ENCODE data around the gene OSBPL2.

Gene OSBPL2

DNA sequence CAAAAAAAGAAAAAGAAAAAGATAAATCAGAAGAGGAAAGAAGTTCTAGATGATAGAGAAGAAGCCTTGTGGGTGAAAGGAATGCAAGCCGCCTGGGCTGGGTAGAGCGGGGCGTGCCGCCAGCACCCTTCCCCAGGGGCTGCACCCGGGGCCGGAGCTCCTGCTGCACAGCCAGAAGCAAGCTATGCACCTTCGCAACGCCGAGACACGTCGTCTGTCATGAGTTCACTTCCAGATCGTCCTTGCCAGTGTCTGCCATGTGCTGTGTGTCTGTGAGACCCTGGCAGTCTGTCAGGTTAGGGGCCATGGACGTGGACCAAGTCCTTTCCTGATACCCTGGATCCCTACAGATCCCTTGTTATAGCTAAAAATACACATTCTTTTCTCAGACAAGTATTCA, 38.9 kb downstream of the OSBPL2 start:
- in situ Hi-C loops (cut with MboI; ENCODE audit: low sequenced_read_pairs): no loop called here

GRCh38 chr20:62280303-62280702, 42.0 kb downstream of the OSBPL2 start:
- in situ Hi-C loops (cut with MboI; ENCODE audit: low sequenced_read_pairs): no loop called here

DNA sequence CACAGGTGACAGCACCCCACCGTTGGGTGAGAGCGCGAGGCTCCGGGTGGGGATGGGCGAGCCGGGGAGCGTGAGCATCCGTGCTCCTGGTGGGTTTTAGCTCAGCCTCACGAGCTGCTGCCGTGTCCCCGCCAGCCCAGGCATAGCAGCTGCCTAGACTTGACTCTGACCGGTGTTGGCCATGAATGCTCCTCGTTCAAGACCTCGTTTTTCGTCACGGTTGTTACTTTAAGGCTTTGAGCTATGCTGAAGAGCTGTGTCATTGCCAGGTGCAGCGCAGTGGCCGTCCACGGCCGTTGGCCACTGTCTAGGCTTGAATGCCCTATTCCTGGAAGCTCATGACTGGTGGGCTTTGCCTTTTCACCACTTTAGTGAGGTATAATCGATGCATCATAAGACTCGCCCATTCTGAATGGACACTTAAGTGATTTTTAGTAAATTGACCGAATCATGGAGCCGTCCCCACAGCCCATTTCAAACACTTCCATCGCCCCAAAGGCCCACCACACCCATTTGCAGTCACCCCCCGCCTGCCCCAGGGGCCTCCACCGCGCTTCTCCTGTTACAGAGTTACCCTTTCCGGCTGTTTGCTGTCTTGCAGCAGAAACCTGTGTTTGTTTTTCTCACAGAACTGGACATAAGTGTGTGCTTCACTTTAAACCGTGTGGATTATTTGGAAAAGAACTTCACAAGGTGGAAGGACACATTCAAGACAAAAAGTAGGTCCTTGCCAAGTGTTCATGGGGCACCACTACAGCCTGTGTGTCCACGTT, 43.0 kb downstream of the OSBPL2 start:
- in situ Hi-C loops (cut with MboI; ENCODE audit: low sequenced_read_pairs): no loop called here

DNA sequence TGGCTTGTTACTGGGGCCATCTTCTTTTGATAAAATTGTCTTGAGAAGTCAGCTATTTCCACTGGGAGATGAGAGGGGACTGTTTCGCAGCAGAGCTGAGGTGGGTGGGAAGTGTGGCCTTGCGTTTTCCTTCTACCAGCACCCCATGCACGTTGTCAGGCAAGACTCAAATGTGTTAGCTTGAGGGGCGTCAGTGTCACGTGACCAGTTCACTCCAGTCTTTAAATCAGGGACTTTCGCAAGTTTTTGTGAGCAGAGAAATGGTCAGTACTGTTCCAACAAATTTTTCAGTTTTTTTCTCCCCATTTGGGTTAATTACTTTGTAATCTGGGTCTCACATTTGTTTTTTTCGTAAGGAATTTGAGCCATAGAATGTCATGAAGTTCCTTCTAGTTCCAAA, 43.8 kb downstream of the OSBPL2 start:
- in situ Hi-C loops (cut with MboI; ENCODE audit: low sequenced_read_pairs): no loop called here

DNA sequence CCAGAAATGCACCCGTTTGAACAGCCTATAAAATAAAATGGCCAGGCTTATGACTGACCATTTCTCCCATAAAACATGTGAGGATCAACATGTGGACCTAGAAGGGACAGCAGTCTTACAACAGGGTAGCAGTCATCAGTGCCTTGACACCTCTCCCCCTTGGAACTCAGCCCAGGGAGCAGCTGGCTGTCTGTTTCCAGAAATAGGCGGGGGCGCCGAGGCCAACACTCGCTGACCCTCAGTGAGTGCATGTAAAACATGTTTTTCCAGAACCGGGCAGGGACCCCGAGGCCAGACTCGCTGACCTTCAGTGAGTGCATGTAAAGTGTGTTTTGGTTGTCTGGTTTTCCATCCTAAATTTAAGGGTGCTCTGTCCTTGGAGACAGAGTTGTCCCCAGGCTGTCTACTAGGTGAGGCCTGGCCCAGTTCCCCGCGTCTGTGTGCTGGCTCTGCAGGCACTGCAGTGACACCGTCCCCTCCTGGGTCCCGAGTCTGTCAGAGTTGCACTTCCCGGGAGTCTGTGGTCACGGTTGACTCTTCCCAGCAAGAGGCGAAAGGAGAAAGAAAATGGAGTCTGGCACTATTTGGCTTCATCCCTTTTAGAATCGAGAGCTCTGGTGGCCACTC, 44.7 kb downstream of the OSBPL2 start:
- in situ Hi-C loops (cut with MboI; ENCODE audit: low sequenced_read_pairs): no loop called here

- in situ Hi-C loops (cut with MboI; ENCODE audit: low sequenced_read_pairs): no loop called here
Observed at GRCh38 chr20:62284448-62284847, 46.1 kb downstream of the OSBPL2 start.

GRCh38 chr20:62285151-62285550, 46.8 kb downstream of the OSBPL2 start:
- in situ Hi-C loops (cut with MboI; ENCODE audit: low sequenced_read_pairs): no loop called here

GRCh38 chr20:62285722-62286121, 47.4 kb downstream of the OSBPL2 start:
- in situ Hi-C loops (cut with MboI; ENCODE audit: low sequenced_read_pairs): no loop called here

- in situ Hi-C loops (cut with MboI; ENCODE audit: low sequenced_read_pairs): no loop called here
Observed at GRCh38 chr20:62286493-62287064, 48.3 kb downstream of the OSBPL2 start.

DNA sequence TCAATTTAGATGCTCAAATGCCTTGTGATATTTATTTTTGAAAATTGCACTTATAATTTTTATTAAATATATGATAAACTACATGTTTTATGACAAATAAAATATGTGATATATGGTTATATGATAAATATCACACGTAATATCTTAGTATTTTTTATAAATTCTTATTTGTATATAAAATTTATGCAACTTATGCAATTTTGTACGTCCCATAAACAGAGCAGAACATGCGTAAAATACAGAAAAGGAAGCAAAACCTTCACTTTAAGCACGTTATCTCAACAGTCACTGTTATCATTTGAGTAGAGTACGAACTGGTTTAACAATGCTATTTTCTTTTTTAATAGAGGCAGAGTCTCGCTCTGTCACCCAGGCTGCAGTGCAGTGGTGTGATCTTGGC, 48.8 kb downstream of the OSBPL2 start:
- in situ Hi-C loops (cut with MboI; ENCODE audit: low sequenced_read_pairs): no loop called here

- in situ Hi-C loops (cut with MboI; ENCODE audit: low sequenced_read_pairs): no loop called here
Observed at GRCh38 chr20:62287759-62288534, 49.6 kb downstream of the OSBPL2 start.

- in situ Hi-C loops (cut with MboI; ENCODE audit: low sequenced_read_pairs): no loop called here
Observed at GRCh38 chr20:62288535-62289105, 50.3 kb downstream of the OSBPL2 start.

DNA sequence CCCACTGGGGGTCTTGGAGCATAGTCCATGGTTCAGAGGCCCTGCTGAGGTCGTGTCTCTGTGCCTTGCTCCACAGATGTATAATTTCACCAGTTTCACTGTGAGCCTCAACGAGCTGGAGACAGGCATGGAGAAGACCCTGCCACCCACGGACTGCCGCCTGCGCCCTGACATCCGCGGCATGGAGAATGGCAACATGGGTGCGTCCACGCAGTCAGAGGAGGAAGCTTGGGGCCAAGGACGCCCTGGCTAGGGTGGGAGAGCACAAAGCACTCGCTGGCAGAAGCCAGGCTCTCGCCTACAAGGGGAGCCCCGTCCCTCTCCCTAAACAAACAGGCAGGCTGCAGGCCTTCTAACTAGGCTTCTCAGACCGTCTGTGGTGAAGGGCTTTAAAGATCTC, 50.8 kb downstream of the OSBPL2 start:
- in situ Hi-C loops (cut with MboI; ENCODE audit: low sequenced_read_pairs): no loop called here

GRCh38 chr20:62289898-62290297, 51.6 kb downstream of the OSBPL2 start:
- in situ Hi-C loops (cut with MboI; ENCODE audit: low sequenced_read_pairs): no loop called here

DNA sequence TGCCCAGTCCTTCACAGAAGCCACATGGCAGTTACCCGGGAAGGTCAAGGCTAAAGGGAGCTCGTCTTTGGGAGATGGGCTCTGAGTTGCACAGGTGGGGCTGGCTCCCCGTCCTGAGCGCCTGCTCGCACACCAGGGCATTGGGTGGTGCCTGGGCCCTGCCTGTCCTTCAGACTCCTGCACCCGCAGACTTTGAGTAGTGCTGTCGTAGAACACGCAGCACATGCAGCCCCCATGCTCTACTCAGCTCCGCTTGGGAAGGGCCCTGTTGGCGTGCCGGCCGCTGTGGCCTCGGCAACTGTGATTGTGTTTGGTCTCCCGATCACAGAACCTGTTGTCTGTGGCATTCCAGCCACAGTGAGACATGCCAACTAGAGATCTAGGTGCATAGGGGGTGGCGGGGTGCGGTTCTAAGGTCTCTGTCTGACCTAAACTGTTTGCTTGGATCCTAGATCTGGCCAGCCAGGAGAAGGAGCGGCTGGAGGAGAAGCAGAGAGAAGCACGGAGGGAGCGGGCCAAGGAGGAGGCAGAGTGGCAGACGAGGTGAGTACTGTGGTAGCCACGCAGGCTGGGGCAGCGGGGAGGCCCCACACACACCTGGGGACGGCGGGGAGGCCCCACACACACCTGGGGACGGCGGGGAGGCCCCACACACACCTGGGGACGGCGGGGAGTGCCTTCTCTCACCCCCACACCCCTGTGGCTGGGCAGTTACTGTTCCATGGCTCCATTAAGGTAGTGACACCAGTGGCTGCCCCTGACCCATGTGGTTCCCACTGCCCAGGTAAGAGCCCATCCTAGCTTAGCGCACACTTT, 53.1 kb downstream of the OSBPL2 start:
- in situ Hi-C loops (cut with MboI; ENCODE audit: low sequenced_read_pairs): no loop called here

DNA sequence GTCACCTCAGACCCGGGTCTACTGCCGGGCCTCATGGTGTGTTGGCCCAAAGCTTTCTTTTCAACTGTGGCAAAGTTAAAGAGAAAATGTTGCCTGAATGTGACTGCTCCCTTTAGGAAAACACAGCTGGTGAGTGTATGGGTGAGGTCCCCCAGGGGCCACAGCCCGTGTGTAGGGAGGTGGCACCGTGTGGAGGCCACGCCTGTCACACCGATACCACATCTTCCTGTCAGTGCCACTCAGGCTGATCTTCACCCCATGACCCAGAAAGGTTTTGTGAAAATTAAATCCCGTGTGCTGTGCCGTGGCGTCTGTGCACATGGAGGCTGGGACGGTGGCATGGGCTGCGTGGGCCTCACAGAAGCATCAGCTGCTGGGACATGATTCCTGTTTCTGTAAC, 53.8 kb downstream of the OSBPL2 start:
- in situ Hi-C loops (cut with MboI; ENCODE audit: low sequenced_read_pairs): no loop called here

GRCh38 chr20:62293111-62293784, 54.9 kb downstream of the OSBPL2 start:
- in situ Hi-C loops (cut with MboI; ENCODE audit: low sequenced_read_pairs): no loop called here

- in situ Hi-C loops (cut with MboI; ENCODE audit: low sequenced_read_pairs): no loop called here
Observed at GRCh38 chr20:62293946-62294345, 55.6 kb downstream of the OSBPL2 start.

DNA sequence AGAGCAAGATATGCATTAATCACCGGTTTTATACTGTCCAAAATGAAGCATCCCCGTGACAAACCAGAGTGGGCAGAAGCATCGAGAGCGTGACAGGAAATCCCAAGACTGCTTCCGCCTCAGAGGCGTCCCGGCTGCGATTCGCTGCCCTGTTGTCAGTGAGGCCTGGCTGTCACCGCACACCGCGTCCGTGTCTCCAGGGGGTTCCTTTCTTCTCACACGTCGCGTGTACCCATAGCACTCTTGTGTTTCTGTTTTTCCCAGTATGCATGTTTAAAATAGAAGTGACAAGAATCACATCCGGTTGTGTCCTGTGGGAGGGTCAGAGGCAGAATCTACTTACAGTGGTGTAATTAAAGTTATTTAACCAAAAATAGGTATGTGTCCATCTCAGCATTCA, 56.2 kb downstream of the OSBPL2 start:
- in situ Hi-C loops (cut with MboI; ENCODE audit: low sequenced_read_pairs): no loop called here
